K562 (cell line): Measurements from ENCODE around the gene LARP6. TPM values are rescaled to one million over a fixed set of nuclear protein-coding genes. Genes with fewer than 3 reads are reported as not detected.

Experiments used
- ATAC-seq: fragments of 200-7000 bp; cut with Tn5 transposase; 3 replicates; pipeline ENCODE4 v1.9.1; 2020; ENCODE audit warnings: moderate library complexity
- BruUV-seq: library from RNA; stranded (reverse); fragments of 400-500 nt; replicated peaks from 2 replicates; lab custom pipeline; 2021; lab: Mats Ljungman, UMichigan
- CTCF ChIA-PET: fragments of 300-600 bp; formaldehyde crosslinking; extraction: SDS; loops from one replicate; lab custom pipeline; 2021; ENCODE audit warnings: low intra/inter-chr PET ratio; lab: Yijun Ruan, JAX
- POLR2A ChIA-PET: fragments of 300-600, 350-650 bp; sonication (Branson Sonifier 250); formaldehyde crosslinking; extraction: SDS; loops from one replicate; lab custom pipeline; 2021; ENCODE audit warnings: antibody characterized with exemption, inconsistent platforms; lab: Yijun Ruan, JAX
- DNase-seq, 4 experiments: peaks; one replicate each; pipeline versions ENCODE4 v3.0.0 to v3.0.0-alpha.2; 2011 to 2018; ENCODE audit warnings: low spot score in 3 of 4, mixed read lengths in 3 of 4; ENCODE audit errors: extremely low read depth in 1 of 4
- FAIRE-seq: peaks from 2 replicates; lab custom pipeline; 2011; peaks lifted over from hg19 to GRCh38; lab: Jason Lieb, UNC
- H2AFZ ChIP-seq: 2 replicates; pipeline ENCODE4 v1.6.0; 2011; ENCODE audit warnings: low read depth, low read length, control low read depth, inconsistent platforms
- H3K27ac ChIP-seq: fragments of 200-600 bp; 3 replicates; pipeline ENCODE4 v1.8.0; 2011; ENCODE audit warnings: low read depth, mild to moderate bottlenecking, control low read depth, inconsistent platforms, low read length, moderate library complexity, mixed read lengths; ENCODE audit errors: extremely low read depth
- H3K27me3 ChIP-seq, 2 experiments: fragments of 300-600 bp in 1 of 2; 2 replicates in 1 of 2; 3 replicates in 1 of 2; pipeline versions ENCODE4 v1.6.0 to v1.8.0; 2011; ENCODE audit warnings: inconsistent platforms in 2 of 2, low read length in 2 of 2, mild to moderate bottlenecking in 1 of 2, mixed read lengths in 1 of 2, moderate library complexity in 1 of 2; ENCODE audit not compliant: control insufficient read depth in 2 of 2, insufficient read depth in 2 of 2
- H3K36me3 ChIP-seq: fragments of 300-600 bp; 3 replicates; pipeline ENCODE4 v1.8.0; 2011; ENCODE audit warnings: mild to moderate bottlenecking, low read length, inconsistent platforms; ENCODE audit not compliant: control insufficient read depth, insufficient read depth
- H3K4me1 ChIP-seq, 2 experiments: fragments of 200-600 bp in 1 of 2; replicated peaks in 1 of 2; 2 replicates in 1 of 2; 3 replicates in 1 of 2; pipeline versions ENCODE4 v1.5.1 to v1.8.0; 2011; ENCODE audit warnings: inconsistent platforms in 2 of 2, low read length in 2 of 2, mild to moderate bottlenecking in 1 of 2, mixed read lengths in 1 of 2, moderate library complexity in 1 of 2; ENCODE audit not compliant: control insufficient read depth in 2 of 2, insufficient read depth in 2 of 2
- H3K4me2 ChIP-seq: 2 replicates; pipeline ENCODE4 v1.6.1; 2011; ENCODE audit warnings: low read length, control low read depth, inconsistent platforms, mixed read lengths; ENCODE audit not compliant: insufficient read depth
- H3K4me3 ChIP-seq: fragments of 200-600 bp; sonication (generic), shearing (Covaris generic); 2 replicates; pipeline ENCODE4 v1.5.1; 2016; ENCODE audit warnings: control low read depth, inconsistent platforms
- H3K79me2 ChIP-seq: fragments of 200-600 bp; 3 replicates; pipeline ENCODE4 v1.8.0; 2011; ENCODE audit warnings: low read length, inconsistent platforms; ENCODE audit not compliant: control insufficient read depth, insufficient read depth
- H3K9ac ChIP-seq, 2 experiments: 2 replicates each; pipeline versions ENCODE4 v1.6.0 to v1.6.1; 2011; ENCODE audit warnings: low read depth in 2 of 2, low read length in 2 of 2, control low read depth in 1 of 2, inconsistent platforms in 1 of 2, mild to moderate bottlenecking in 1 of 2, mixed read lengths in 1 of 2; ENCODE audit not compliant: insufficient read depth in 1 of 2
- H3K9me1 ChIP-seq: one replicate; pipeline ENCODE4 v1.6.0; 2011; ENCODE audit warnings: inconsistent platforms, mild to moderate bottlenecking, low read length, moderate library complexity; ENCODE audit not compliant: control insufficient read depth, insufficient read depth
- H3K9me3 ChIP-seq: replicated peaks from 2 replicates; pipeline ENCODE4 v1.5.1; 2011; ENCODE audit warnings: low read depth, low read length, inconsistent platforms; ENCODE audit not compliant: control insufficient read depth, insufficient read depth
- H4K20me1 ChIP-seq: replicated peaks from 2 replicates; pipeline ENCODE4 v1.6.1; 2011; ENCODE audit warnings: low read length, inconsistent platforms, mixed read lengths; ENCODE audit not compliant: control insufficient read depth, insufficient read depth
- DNMT1 ChIP-seq: fragments of 450-650 bp; IDR thresholded peaks from 2 replicates; pipeline ENCODE4 v1.6.1; 2016; ENCODE audit warnings: antibody characterized with exemption, mild to moderate bottlenecking
- HLTF ChIP-seq: fragments of 450-650 bp; IDR thresholded peaks from 2 replicates; pipeline ENCODE4 v1.6.1; 2016
- HNRNPH1 ChIP-seq: fragments of 200-400 bp; formaldehyde crosslinking; optimal IDR thresholded peaks from 2 replicates; pipeline ENCODE3; 2017; ENCODE audit warnings: low read depth, mild to moderate bottlenecking, low read length, moderate library complexity
- KLF13 ChIP-seq: fragments of 450-650 bp; IDR thresholded peaks from 2 replicates; pipeline ENCODE4 v1.6.1; 2016; ENCODE audit warnings: missing genetic modification characterization, low read depth, mild to moderate bottlenecking, missing compliant biosample characterization, moderate library complexity, borderline replicate concordance
- PML ChIP-seq: IDR thresholded peaks from 2 replicates; pipeline ENCODE4 v1.6.1; 2012; ENCODE audit warnings: low read length, inconsistent platforms
- SRSF7 ChIP-seq: fragments of 200-400 bp; formaldehyde crosslinking; optimal IDR thresholded peaks from 2 replicates; pipeline ENCODE3; 2017; ENCODE audit warnings: mild to moderate bottlenecking, low read depth, low read length
- ZNF197 ChIP-seq: fragments of 200-800 bp; sonication (Bioruptor generic); IDR thresholded peaks from 2 replicates; pipeline ENCODE4 v1.6.1; 2016; ENCODE audit warnings: low read depth, missing genetic modification characterization, missing compliant biosample characterization
- ZNF316 ChIP-seq: fragments of 450-650 bp; IDR thresholded peaks from 2 replicates; pipeline ENCODE4 v1.6.1; 2016
- ZNF766 ChIP-seq: fragments of 200-800 bp; sonication (Bioruptor generic); conservative IDR thresholded peaks from 2 replicates; pipeline ENCODE4 v1.6.1; 2016; ENCODE audit warnings: missing genetic modification characterization, missing compliant biosample characterization
- WGBS: fragments of 100-300 bp; shearing (Covaris generic); methylation state at CpG from one replicate; pipeline ENCODE4 v1.1.6; 2016; ENCODE audit warnings: low coverage, mixed read lengths; ENCODE audit not compliant: insufficient coverage; ENCODE audit errors: missing lambda C conversion rate; 5-methylcytosine and 5-hydroxymethylcytosine counted together
- in situ Hi-C: fragments of 300-500 bp; cut with MboI; formaldehyde crosslinking; loops from 4 replicates; pipeline ENCODE4 v1.15.0; 2018; ENCODE audit warnings: inconsistent platforms, mixed read lengths
- intact Hi-C: fragments of 100-400 bp; cut with micrococcal nuclease; formaldehyde crosslinking; loops from 2 replicates; pipeline ENCODE4 v1.14.2; 2022
- polyA plus RNA-seq, 8 experiments: library from polyadenylated mRNA; depleted of rRNA in 4 of 8; stranded (reverse) in 5 of 8; unstranded in 3 of 8; fragments of >200 nt; fragmentation: Nextera tagmentation in 2 of 8; fragmentation: Illumina TruSeq in 1 of 8; extraction: Ambion mirVana in 2 of 8; extraction: Trizol in 1 of 8; gene quantifications; 2 replicates each; pipeline versions ENCODE4 v1.2.1 to v1.2.3, GENCODE V29; 2011 to 2014; ENCODE audit warnings: inconsistent platforms in 1 of 8, missing spikeins in 1 of 8
- total RNA-seq, 7 experiments: library from RNA; depleted of rRNA in 6 of 7; stranded (reverse); fragments of >200 nt in 6 of 7; fragmentation: Illumina TruSeq in 2 of 7; extraction: Trizol in 2 of 7; gene quantifications; 2 replicates each; pipeline versions ENCODE4 v1.2.1 to v1.2.3, GENCODE V29; 2011 to 2021; ENCODE audit warnings: low replicate concordance in 1 of 7
- TF ChIP-seq, protein P1 (sequence below): fragments of 250-450 bp; sonication (Bioruptor Pico); IDR thresholded peaks from 2 replicates; pipeline ENCODE4 v1.8.0; 2021; ENCODE audit warnings: moderate library complexity, mild to moderate bottlenecking, inconsistent platforms
- TF ChIP-seq, protein P2 (sequence below): fragments of 450-650 bp; IDR thresholded peaks from 2 replicates; pipeline ENCODE4 v1.6.1; 2016; ENCODE audit warnings: low read depth

Gene LARP6
- total and polyA plus RNA-seq, 9 of the 15 experiments (the other 6 are each of a cell fraction or from before 2014, with no cell fraction given) = not detected

DNA sequence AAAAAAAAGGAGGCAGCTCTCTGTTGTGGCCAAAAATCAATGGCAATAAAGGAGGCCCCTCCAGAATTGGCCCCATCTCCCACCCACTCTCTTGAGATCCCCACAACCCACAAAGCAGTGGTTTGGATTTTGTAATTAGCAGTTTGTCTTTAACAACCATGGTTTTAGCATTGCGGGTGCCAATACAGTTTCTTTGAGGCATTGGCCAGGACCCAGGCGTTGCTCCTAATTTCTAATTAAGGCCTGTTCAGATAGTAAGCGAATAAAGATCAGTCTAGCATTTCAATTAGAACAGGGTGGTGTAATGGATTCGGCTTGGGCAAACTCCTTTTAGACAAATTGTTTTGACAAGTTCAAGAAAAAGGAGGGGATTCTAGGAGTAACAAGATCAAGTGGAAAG, 67.0 kb downstream of the LARP6 start:
- H3K9me1 ChIP-seq = no peaks in the 10 kb centered on the region
- H3K9me3 ChIP-seq = no peaks in the 10 kb centered on the region
- ChIA-PET POLR2A (no interaction called here), CTCF (no interaction called here)
- ATAC-seq (no peak), DNase-seq (no peak), FAIRE-seq (no peak)
- no peak overlapping the region for H3K9ac ChIP-seq
- H3K27ac ChIP-seq = no peak overlapping the region
- H2AFZ ChIP-seq = no peak overlapping the region
- no peak overlapping the region for H3K4me2 ChIP-seq
- no peak overlapping the region for H3K4me3 ChIP-seq
- no peaks in the 10 kb centered on the region for H3K36me3 ChIP-seq
- no peaks in the 10 kb centered on the region for H3K79me2 ChIP-seq
- no peak for TF ChIP-seq ZNF766 (CRISPR knock-in tag)
- TF ChIP-seq PML = no peak
- TF ChIP-seq HNRNPH1 = no peak
- no peak for TF ChIP-seq HLTF
- no peak for TF ChIP-seq SRSF7
- no peak for TF ChIP-seq ZNF316
- TF ChIP-seq DNMT1 = no peak
- no peak for TF ChIP-seq KLF13 (tag)
- TF ChIP-seq, protein P1, sequence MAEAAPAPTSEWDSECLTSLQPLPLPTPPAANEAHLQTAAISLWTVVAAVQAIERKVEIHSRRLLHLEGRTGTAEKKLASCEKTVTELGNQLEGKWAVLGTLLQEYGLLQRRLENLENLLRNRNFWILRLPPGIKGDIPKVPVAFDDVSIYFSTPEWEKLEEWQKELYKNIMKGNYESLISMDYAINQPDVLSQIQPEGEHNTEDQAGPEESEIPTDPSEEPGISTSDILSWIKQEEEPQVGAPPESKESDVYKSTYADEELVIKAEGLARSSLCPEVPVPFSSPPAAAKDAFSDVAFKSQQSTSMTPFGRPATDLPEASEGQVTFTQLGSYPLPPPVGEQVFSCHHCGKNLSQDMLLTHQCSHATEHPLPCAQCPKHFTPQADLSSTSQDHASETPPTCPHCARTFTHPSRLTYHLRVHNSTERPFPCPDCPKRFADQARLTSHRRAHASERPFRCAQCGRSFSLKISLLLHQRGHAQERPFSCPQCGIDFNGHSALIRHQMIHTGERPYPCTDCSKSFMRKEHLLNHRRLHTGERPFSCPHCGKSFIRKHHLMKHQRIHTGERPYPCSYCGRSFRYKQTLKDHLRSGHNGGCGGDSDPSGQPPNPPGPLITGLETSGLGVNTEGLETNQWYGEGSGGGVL (CRISPR knock-in tag) = no peak
- TF ChIP-seq ZNF197 (CRISPR knock-in tag) = no peak
- TF ChIP-seq, protein P2, sequence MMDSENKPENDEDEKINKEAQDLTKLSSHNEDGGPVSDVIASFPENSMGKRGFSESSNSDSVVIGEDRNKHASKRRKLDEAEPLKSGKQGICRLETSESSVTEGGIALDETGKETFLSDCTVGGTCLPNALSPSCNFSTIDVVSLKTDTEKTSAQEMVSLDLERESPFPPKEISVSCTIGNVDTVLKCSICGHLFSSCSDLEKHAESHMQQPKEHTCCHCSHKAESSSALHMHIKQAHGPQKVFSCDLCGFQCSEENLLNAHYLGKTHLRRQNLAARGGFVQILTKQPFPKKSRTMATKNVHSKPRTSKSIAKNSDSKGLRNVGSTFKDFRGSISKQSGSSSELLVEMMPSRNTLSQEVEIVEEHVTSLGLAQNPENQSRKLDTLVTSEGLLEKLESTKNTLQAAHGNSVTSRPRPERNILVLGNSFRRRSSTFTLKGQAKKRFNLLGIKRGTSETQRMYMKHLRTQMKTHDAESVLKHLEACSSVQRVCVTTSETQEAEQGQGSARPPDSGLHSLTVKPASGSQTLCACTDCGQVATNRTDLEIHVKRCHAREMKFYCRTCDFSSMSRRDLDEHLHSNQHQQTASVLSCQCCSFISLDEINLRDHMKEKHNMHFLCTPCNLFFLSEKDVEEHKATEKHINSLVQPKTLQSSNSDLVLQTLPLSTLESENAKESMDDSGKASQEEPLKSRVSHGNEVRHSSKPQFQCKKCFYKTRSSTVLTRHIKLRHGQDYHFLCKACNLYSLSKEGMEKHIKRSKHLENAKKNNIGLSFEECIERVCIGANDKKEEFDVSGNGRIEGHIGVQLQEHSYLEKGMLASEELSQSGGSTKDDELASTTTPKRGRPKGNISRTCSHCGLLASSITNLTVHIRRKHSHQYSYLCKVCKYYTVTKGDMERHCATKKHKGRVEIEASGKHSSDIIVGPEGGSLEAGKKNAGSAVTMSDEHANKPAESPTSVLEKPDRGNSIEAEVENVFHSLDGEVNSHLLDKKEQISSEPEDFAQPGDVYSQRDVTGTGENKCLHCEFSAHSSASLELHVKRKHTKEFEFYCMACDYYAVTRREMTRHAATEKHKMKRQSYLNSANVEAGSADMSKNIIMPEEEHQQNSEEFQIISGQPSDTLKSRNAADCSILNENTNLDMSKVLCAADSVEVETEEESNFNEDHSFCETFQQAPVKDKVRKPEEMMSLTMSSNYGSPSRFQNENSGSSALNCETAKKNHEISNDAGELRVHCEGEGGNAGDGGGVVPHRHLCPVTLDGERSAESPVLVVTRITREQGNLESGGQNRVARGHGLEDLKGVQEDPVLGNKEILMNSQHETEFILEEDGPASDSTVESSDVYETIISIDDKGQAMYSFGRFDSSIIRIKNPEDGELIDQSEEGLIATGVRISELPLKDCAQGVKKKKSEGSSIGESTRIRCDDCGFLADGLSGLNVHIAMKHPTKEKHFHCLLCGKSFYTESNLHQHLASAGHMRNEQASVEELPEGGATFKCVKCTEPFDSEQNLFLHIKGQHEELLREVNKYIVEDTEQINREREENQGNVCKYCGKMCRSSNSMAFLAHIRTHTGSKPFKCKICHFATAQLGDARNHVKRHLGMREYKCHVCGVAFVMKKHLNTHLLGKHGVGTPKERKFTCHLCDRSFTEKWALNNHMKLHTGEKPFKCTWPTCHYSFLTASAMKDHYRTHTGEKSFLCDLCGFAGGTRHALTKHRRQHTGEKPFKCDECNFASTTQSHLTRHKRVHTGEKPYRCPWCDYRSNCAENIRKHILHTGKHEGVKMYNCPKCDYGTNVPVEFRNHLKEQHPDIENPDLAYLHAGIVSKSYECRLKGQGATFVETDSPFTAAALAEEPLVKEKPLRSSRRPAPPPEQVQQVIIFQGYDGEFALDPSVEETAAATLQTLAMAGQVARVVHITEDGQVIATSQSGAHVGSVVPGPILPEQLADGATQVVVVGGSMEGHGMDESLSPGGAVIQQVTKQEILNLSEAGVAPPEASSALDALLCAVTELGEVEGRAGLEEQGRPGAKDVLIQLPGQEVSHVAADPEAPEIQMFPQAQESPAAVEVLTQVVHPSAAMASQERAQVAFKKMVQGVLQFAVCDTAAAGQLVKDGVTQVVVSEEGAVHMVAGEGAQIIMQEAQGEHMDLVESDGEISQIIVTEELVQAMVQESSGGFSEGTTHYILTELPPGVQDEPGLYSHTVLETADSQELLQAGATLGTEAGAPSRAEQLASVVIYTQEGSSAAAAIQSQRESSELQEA = no peak
- no peaks in the 10 kb centered on the region; a peak in 2 of 5 replicates for H3K4me1 ChIP-seq
- peaks cover 0 to 5% of the 10 kb centered on the region in 2 experiments; a peak in 1 of 5 replicates for H3K27me3 ChIP-seq
- in situ Hi-C loops (no loop called here), intact Hi-C loops (no loop called here)
- 0% methylated on average over 4 of the region's 4 CpGs for WGBS
- H4K20me1 ChIP-seq = no peaks in the 10 kb centered on the region
- no TSS peak for BruUV-seq
